CD4-positive, alpha-beta memory T cell (primary cell): ENCODE data around the gene WIZ. TPM values are rescaled to one million over a fixed set of nuclear protein-coding genes. Genes with fewer than 3 reads are reported as not detected.
A peak's percentile ranks its signal among the peaks of the same experiment; 100 is the strongest.
"Not testable (repeated sequence)": the region's sequence is repeated elsewhere in the genome, so short reads cannot be mapped to it uniquely, and the experiment has no call there.

Experiments used
- CTCF ChIA-PET: fragments of 350-600 bp; sonication (Branson Sonifier 250); formaldehyde crosslinking; loops from one replicate; lab custom pipeline; 2021; ENCODE audit warnings: inconsistent platforms; ENCODE audit not compliant: partially characterized antibody; lab: Charles Lee
- POLR2A ChIA-PET: fragments of 350-600 bp; sonication (Branson Sonifier 250); formaldehyde crosslinking; loops from one replicate; lab custom pipeline; 2021; ENCODE audit not compliant: partially characterized antibody; lab: Charles Lee
- DNase-seq, 5 donors: peaks; one replicate each; pipeline versions ENCODE4 v3.0.0 to v3.0.0-alpha.2; 2020 to 2022; ENCODE audit warnings: mixed read lengths in 1 of 5
- H3K27ac ChIP-seq: one replicate; pipeline ENCODE4 v1.7.0; 2013; ENCODE audit warnings: low read depth, low read length
- H3K27me3 ChIP-seq: 2 replicates; pipeline ENCODE4 v1.7.0; 2013; ENCODE audit warnings: mild to moderate bottlenecking, low read length, moderate library complexity; ENCODE audit not compliant: insufficient read depth
- H3K36me3 ChIP-seq: 2 replicates; pipeline ENCODE4 v1.7.0; 2013; ENCODE audit warnings: mild to moderate bottlenecking, low read length, moderate library complexity; ENCODE audit not compliant: insufficient read depth
- H3K4me1 ChIP-seq: 2 replicates; pipeline ENCODE4 v1.7.0; 2013; ENCODE audit warnings: mild to moderate bottlenecking, low read length, moderate library complexity; ENCODE audit not compliant: insufficient read depth
- H3K4me3 ChIP-seq, 2 donors: one replicate each; pipeline ENCODE4 v1.7.0; 2013; ENCODE audit warnings: low read length in 2 of 2, mild to moderate bottlenecking in 1 of 2
- H3K9me3 ChIP-seq, 2 donors: one replicate each; pipeline ENCODE4 v1.7.0; 2013; ENCODE audit warnings: low read length in 2 of 2, control low read depth in 1 of 2; ENCODE audit not compliant: control insufficient read depth in 1 of 2
- H3K27ac Mint-ChIP-seq, 7 donors: one replicate each; pipeline ENCODE4 v1.8.0; 2020 to 2021; ENCODE audit warnings: mixed read lengths in 7 of 7, mild to moderate bottlenecking in 6 of 7, inconsistent platforms in 3 of 7, moderate library complexity in 3 of 7
- H3K27me3 Mint-ChIP-seq, 2 donors: one replicate each; pipeline ENCODE4 v1.8.0; 2020 to 2021; ENCODE audit warnings: mixed read lengths in 2 of 2
- H3K36me3 Mint-ChIP-seq, 2 donors: one replicate each; pipeline ENCODE4 v1.8.0; 2020 to 2021; ENCODE audit warnings: mixed read lengths in 2 of 2, inconsistent platforms in 1 of 2, mild to moderate bottlenecking in 1 of 2
- H3K4me1 Mint-ChIP-seq, 4 donors: one replicate each; pipeline ENCODE4 v1.8.0; 2020 to 2021; ENCODE audit warnings: mixed read lengths in 4 of 4, mild to moderate bottlenecking in 1 of 4
- H3K4me3 Mint-ChIP-seq, 8 donors: one replicate each; pipeline ENCODE4 v1.8.0; 2020 to 2021; ENCODE audit warnings: mixed read lengths in 8 of 8, mild to moderate bottlenecking in 7 of 8, moderate library complexity in 6 of 8, inconsistent platforms in 3 of 8
- H3K9me3 Mint-ChIP-seq, 8 donors: one replicate each; pipeline ENCODE4 v1.8.0; 2020 to 2021; ENCODE audit warnings: mixed read lengths in 8 of 8, mild to moderate bottlenecking in 5 of 8, inconsistent platforms in 3 of 8, moderate library complexity in 1 of 8
- intact Hi-C: fragments of 100-400 bp; cut with micrococcal nuclease; formaldehyde crosslinking; loops from one replicate; pipeline ENCODE4 v1.15.1; 2023
- polyA plus RNA-seq, 2 donors: library from polyadenylated mRNA; unstranded; fragments of 300-500 nt; fragmentation: Illumina TruSeq; gene quantifications; one replicate each; pipeline ENCODE4 v1.2.3, GENCODE V29; 2021
- total RNA-seq, 2 experiments: library from RNA; stranded (reverse); gene quantifications; one replicate each; pipeline ENCODE4 v1.2.3, GENCODE V29; 2021

The WIZ gene
- total and polyA plus RNA-seq, 4 experiments from 2014 or later = 0.03 to 30.0 (median 15.6) TPM

- peak overlapping the region in 4 of 7 donors; percentile 54 to 84 (median 75) for H3K27ac Mint-ChIP-seq
- Histone ChIP-seq H3K4me1 (no peaks in the 10 kb centered on the region), H3K27me3 (no peaks in the 10 kb centered on the region), H3K27ac (no peak overlapping the region), H3K9me3 (no peaks in the 10 kb centered on the region), H3K4me3 (no peak overlapping the region), H3K36me3 (peaks cover 58% of the 10 kb centered on the region)
- intact Hi-C loops = no loop called here
- peaks cover 4 to 7% (median 5%) of the 10 kb centered on the region in 4 donors for H3K4me1 Mint-ChIP-seq
- DNase-seq = no peak
- H3K36me3 Mint-ChIP-seq = peaks cover 33 to 60% of the 10 kb centered on the region in 2 donors
- H3K9me3 Mint-ChIP-seq = no peaks in the 10 kb centered on the region
- CTCF ChIA-PET = interaction anchor here (1.2 kb wide), 1 partner anchor 19 kb away, joined by 3 read pairs; no protein-coding TSS in a partner anchor
- no peak overlapping the region for H3K4me3 Mint-ChIP-seq
- H3K27me3 Mint-ChIP-seq = no peaks in the 10 kb centered on the region
- POLR2A ChIA-PET = no interaction called here
These were observed 53.3 kb downstream of the WIZ start for GRCh38 chr19:15396436-15396835.

- CTCF ChIA-PET, H3K27ac ChIP-seq, H3K4me3 ChIP-seq, DNase-seq, H3K4me3 Mint-ChIP-seq, H3K9me3 ChIP-seq, POLR2A ChIA-PET, H3K27me3 Mint-ChIP-seq, H3K9me3 Mint-ChIP-seq, intact Hi-C loops, H3K27me3 ChIP-seq, H3K4me1 ChIP-seq: not testable (repeated sequence)
- Mint-ChIP-seq H3K4me1 (peaks cover 7 to 12% (median 9%) of the 10 kb centered on the region in 4 donors), H3K36me3 (peaks cover 35 to 61% of the 10 kb centered on the region in 2 donors), H3K27ac (peak overlapping the region in 1 of 7 donors; percentile 57)
- H3K36me3 ChIP-seq = peaks cover 54% of the 10 kb centered on the region
These were observed 54.5 kb downstream of the WIZ start for GRCh38 chr19:15395251-15395650.

- peaks cover 48% of the 10 kb centered on the region for H3K36me3 ChIP-seq
- no peaks in the 10 kb centered on the region for H3K27me3 ChIP-seq
- no peak overlapping the region for H3K4me3 ChIP-seq
- H3K4me1 Mint-ChIP-seq = peaks cover 9 to 12% (median 10%) of the 10 kb centered on the region in 4 donors
- intact Hi-C loops = no loop called here
- peaks cover 37 to 58% of the 10 kb centered on the region in 2 donors for H3K36me3 Mint-ChIP-seq
- H3K27me3 Mint-ChIP-seq = no peaks in the 10 kb centered on the region
- no peak overlapping the region for H3K4me3 Mint-ChIP-seq
- CTCF ChIA-PET = interaction anchor here (0.7 kb wide), 1 partner anchor 1048 kb away, joined by 3 read pairs; no protein-coding TSS in a partner anchor
- no peak for DNase-seq
- POLR2A ChIA-PET = interaction anchor here (0.7 kb wide), 1 partner anchor 10 kb away, joined by 3 read pairs; no protein-coding TSS in a partner anchor
- H3K27ac Mint-ChIP-seq = peak overlapping the region in 1 of 7 donors; percentile 30
- no peaks in the 10 kb centered on the region for H3K9me3 Mint-ChIP-seq
- H3K4me1 ChIP-seq = no peaks in the 10 kb centered on the region
- H3K9me3 ChIP-seq = no peaks in the 10 kb centered on the region
- H3K27ac ChIP-seq = no peak overlapping the region
These were observed 55.3 kb downstream of the WIZ start for GRCh38 chr19:15394426-15394825.

- Mint-ChIP-seq H3K36me3 (peaks cover 40 to 58% of the 10 kb centered on the region in 2 donors), H3K27ac (peak overlapping the region in 1 of 7 donors; percentile 37)
- POLR2A ChIA-PET = interaction anchor here (0.7 kb wide), 1 partner anchor 10 kb away, joined by 3 read pairs; no protein-coding TSS in a partner anchor
These were observed 55.8 kb downstream of the WIZ start for GRCh38 chr19:15393963-15394362.

GRCh38 chr19:15390814-15391213 lies 58.9 kb downstream of the WIZ start:
- Mint-ChIP-seq H3K4me1 (peaks cover 5 to 12% (median 8%) of the 10 kb centered on the region in 4 donors), H3K36me3 (peaks cover 18 to 35% of the 10 kb centered on the region in 2 donors), H3K4me3 (no peak overlapping the region), H3K27me3 (no peaks in the 10 kb centered on the region), H3K27ac (peak overlapping the region in 1 of 7 donors; percentile 55), H3K9me3 (no peaks in the 10 kb centered on the region)
- intact Hi-C loops = no loop called here
- H3K36me3 ChIP-seq = peaks cover 22% of the 10 kb centered on the region
- POLR2A ChIA-PET = interaction anchor here (1.1 to 2.5 kb wide), 2 partner anchors 12 to 58 kb away, joined by 3 to 11 read pairs; partner anchors contain the start of gene AKAP8
- H3K9me3 ChIP-seq = no peaks in the 10 kb centered on the region
- H3K4me1 ChIP-seq = no peaks in the 10 kb centered on the region
- CTCF ChIA-PET = no interaction called here
- no peaks in the 10 kb centered on the region for H3K27me3 ChIP-seq
- H3K27ac ChIP-seq = no peak overlapping the region
- H3K4me3 ChIP-seq = no peak overlapping the region
- DNase-seq = no peak

More at GRCh38 chr19:15393963-15394362, 55.8 kb downstream of the WIZ start:
- H3K27me3 Mint-ChIP-seq = no peaks in the 10 kb centered on the region
- peaks cover 9 to 12% (median 12%) of the 10 kb centered on the region in 4 donors for H3K4me1 Mint-ChIP-seq
- H3K4me3 Mint-ChIP-seq = no peak overlapping the region
- H3K9me3 ChIP-seq = no peaks in the 10 kb centered on the region
- H3K4me3 ChIP-seq = no peak overlapping the region
- H3K36me3 ChIP-seq = peaks cover 43% of the 10 kb centered on the region
- no peaks in the 10 kb centered on the region for H3K27me3 ChIP-seq
- no peaks in the 10 kb centered on the region for H3K9me3 Mint-ChIP-seq
- intact Hi-C loops = no loop called here
- DNase-seq = no peak
- H3K4me1 ChIP-seq = no peaks in the 10 kb centered on the region
- CTCF ChIA-PET = no interaction called here
- H3K27ac ChIP-seq = no peak overlapping the region

GRCh38 chr19:15381864-15382263 lies 67.9 kb downstream of the WIZ start:
- intact Hi-C loops = no loop called here
- Histone ChIP-seq H3K27me3 (no peaks in the 10 kb centered on the region), H3K36me3 (peaks cover under 1% of the 10 kb centered on the region), H3K9me3 (no peaks in the 10 kb centered on the region), H3K4me1 (peaks cover 18% of the 10 kb centered on the region), H3K27ac (no peak overlapping the region), H3K4me3 (no peak overlapping the region)
- no peak for DNase-seq
- CTCF ChIA-PET = no interaction called here
- H3K27me3 Mint-ChIP-seq = no peaks in the 10 kb centered on the region
- peak overlapping the region in 5 of 7 donors; percentile 36 to 99 (median 82) for H3K27ac Mint-ChIP-seq
- peaks cover 0 to 16% of the 10 kb centered on the region in 2 donors for H3K36me3 Mint-ChIP-seq
- H3K9me3 Mint-ChIP-seq = peaks cover 0 to 5% (median 0%) of the 10 kb centered on the region in 8 donors
- peaks cover 18 to 34% (median 26%) of the 10 kb centered on the region in 4 donors for H3K4me1 Mint-ChIP-seq
- peak overlapping the region in 3 of 8 donors; percentile 22 to 92 (median 33) for H3K4me3 Mint-ChIP-seq
- POLR2A ChIA-PET = no interaction called here

- Histone ChIP-seq H3K9me3 (no peaks in the 10 kb centered on the region), H3K4me3 (no peak overlapping the region), H3K4me1 (peaks cover 22% of the 10 kb centered on the region), H3K36me3 (no peaks in the 10 kb centered on the region), H3K27ac (no peak overlapping the region), H3K27me3 (no peaks in the 10 kb centered on the region)
- peaks cover 0 to 5% (median 0%) of the 10 kb centered on the region in 8 donors for H3K9me3 Mint-ChIP-seq
- peaks cover 0 to 19% of the 10 kb centered on the region in 2 donors for H3K36me3 Mint-ChIP-seq
- DNase-seq = no peak
- ChIA-PET POLR2A (no interaction called here), CTCF (no interaction called here)
- peaks cover 21 to 38% (median 30%) of the 10 kb centered on the region in 4 donors for H3K4me1 Mint-ChIP-seq
- peak overlapping the region; percentile 22 to 99 (median 82) for H3K4me3 Mint-ChIP-seq
- intact Hi-C loops = no loop called here
- peak overlapping the region in 6 of 7 donors; percentile 32 to 99 (median 85) for H3K27ac Mint-ChIP-seq
- no peaks in the 10 kb centered on the region for H3K27me3 Mint-ChIP-seq
These were observed 68.3 kb downstream of the WIZ start for GRCh38 chr19:15381429-15381828.
